Heart right ventricle (tissue), 16 donors: ENCODE data around the gene BPIFB3. TPM values are rescaled to one million over a fixed set of nuclear protein-coding genes. Genes with fewer than 3 reads are reported as not detected.

ENCODE experiments used
- ATAC-seq, 8 donors: fragments of 200-7000 bp; cut with Tn5 transposase; one replicate each; pipeline ENCODE4 v1.9.1; 2020; ENCODE audit warnings: mild to moderate bottlenecking in 8 of 8, moderate library complexity in 8 of 8, moderate number of reproducible peaks in 1 of 8
- DNase-seq, 2 donors: peaks; one replicate each; pipeline ENCODE4 v3.0.0-alpha.2; 2020
- H3K27ac ChIP-seq, 10 donors: fragments of 200-600 bp; sonication (generic) in 2 of 10; one replicate each; pipeline versions ENCODE4 v1.5.0 to v1.8.0; 2020 to 2022; ENCODE audit warnings: mild to moderate bottlenecking in 3 of 10
- H3K27me3 ChIP-seq, 7 donors: fragments of 200-600 bp; one replicate each; pipeline ENCODE4 v1.8.0; 2021 to 2022; ENCODE audit warnings: mild to moderate bottlenecking in 2 of 7
- H3K36me3 ChIP-seq, 9 donors: fragments of 200-600 bp; sonication (generic) in 1 of 9; one replicate each; pipeline versions ENCODE4 v1.5.0 to v1.8.0; 2020 to 2022; ENCODE audit warnings: mild to moderate bottlenecking in 2 of 9
- H3K4me1 ChIP-seq, 9 donors: fragments of 200-600 bp; sonication (generic) in 1 of 9; one replicate each; pipeline versions ENCODE4 v1.5.0 to v1.8.0; 2020 to 2022; ENCODE audit warnings: mild to moderate bottlenecking in 4 of 9
- H3K4me3 ChIP-seq, 10 donors: fragments of 200-600 bp; sonication (generic) in 2 of 10; one replicate each; pipeline versions ENCODE4 v1.5.0 to v1.8.0; 2020 to 2022; ENCODE audit warnings: mild to moderate bottlenecking in 7 of 10, moderate library complexity in 2 of 10
- H3K9me3 ChIP-seq, 11 donors: fragments of 200-600 bp in 10 of 11; sonication (generic) in 2 of 11; one replicate each; pipeline versions ENCODE4 v1.5.0 to v1.8.0; 2013 to 2022; ENCODE audit warnings: mild to moderate bottlenecking in 2 of 11, control low read depth in 1 of 11, moderate library complexity in 1 of 11
- WGBS, 2 donors: extraction: QIAGEN DNeasy Blood & Tissue Kit; methylation state at CpG; one replicate each; pipeline ENCODE4 v1.1.7; 2013; ENCODE audit warnings: inconsistent platforms in 1 of 2; 5-methylcytosine and 5-hydroxymethylcytosine counted together
- intact Hi-C, 10 donors: fragments of 100-400 bp; cut with DNase I; formaldehyde crosslinking; loops; one replicate each; pipeline versions ENCODE4 v1.11.1 to v1.14.2; 2022
- polyA plus RNA-seq, 2 donors: library from polyadenylated mRNA; stranded (reverse); fragments of 200-250 nt; gene quantifications; one replicate each; pipeline ENCODE4 v1.2.3, GENCODE V29; 2013
- total RNA-seq, 10 donors: library from RNA; stranded (reverse); fragmentation: NEBNext Ultra II Directional in 3 of 10; extraction: Animal tissue kit (Norgen Biotek cat#: 25700) in 3 of 10; gene quantifications; one replicate each; pipeline versions ENCODE4 v1.2.1 to v1.2.4, GENCODE V29; 2021 to 2023
- TF ChIP-seq, protein P1 (sequence below), 9 donors: fragments of 200-600 bp; sonication (generic) in 2 of 9; IDR thresholded peaks; one replicate each; pipeline versions ENCODE4 v1.5.0 to v1.8.0; 2021 to 2022; ENCODE audit warnings: antibody characterized with exemption in 9 of 9, mild to moderate bottlenecking in 5 of 9, moderate library complexity in 1 of 9
- donor health status: Arrhythmogenic right ventricular cardiomyopathy.
- donor health status: ischemic (EF 13 %, LVEDD 7.1; RV severe dilation, severe dysfunction).
- donor health status: healthy with polysubstance abuse.
- donor health status: DM: no; HTN: yes; CAD: no.
- donor health status: DM: no; HTN: no; CAD: no.
- donor health status: ischemic (EF 25% LVEDD 6.9; RV normal size, moderate dysfunction).
- donor health status: ischemic (EF 25% LVEDD 5.7; RV mildly dilated, moderate dysfunction).
- donor health status: healthy.
- donor health status: DM: yes; HTN: yes; CAD: no.
- donor health status: Ischemic cardiomyopathy.
- donor health status: ischemic (EF 35%, LVEDD 5.7; RV mildly dilated, moderate dysfunction).
- donor health status: nonischemic (EF 11% LVEDD 7.7; RV severe dilation, severe dysfunction).
- donor health status: DM: yes; HTN: yes; CAD: no.
- donor health status: PGD.
- donor health status: ischemic (EF 29% LVEDD 5.4; RV normal size, mild dysfunction).
- donor health status: nonischemic (EF 23%, LVEDD 6.1; RV moderate dilation, normal function).

The BPIFB3 gene
- total and polyA plus RNA-seq, 12 donors = not detected

DNA sequence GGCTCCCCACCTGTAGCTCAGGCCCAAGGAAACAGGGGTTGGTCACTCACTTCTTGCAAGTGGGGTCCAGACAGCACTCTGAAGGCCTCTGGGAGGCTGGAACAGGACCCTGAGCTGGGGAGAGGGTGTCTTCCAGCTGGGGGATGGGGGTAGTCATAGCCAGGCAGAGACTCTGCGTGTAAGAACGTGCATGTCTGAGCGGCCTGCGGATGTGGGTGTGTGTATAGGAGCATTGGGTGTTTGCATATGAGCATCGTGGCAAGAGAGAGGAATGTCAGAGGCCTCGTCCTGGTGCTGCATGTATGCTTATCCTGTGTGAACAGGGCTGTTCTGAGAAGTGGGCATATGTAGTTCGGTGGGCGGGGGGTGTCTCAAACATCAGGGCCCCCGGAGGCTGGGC, 12.1 kb downstream of the BPIFB3 start:
- H3K27me3 ChIP-seq = peaks cover 0 to 6% (median 0%) of the 10 kb centered on the region in 7 donors
- H3K27ac ChIP-seq = no peak overlapping the region
- no peaks in the 10 kb centered on the region for H3K36me3 ChIP-seq
- H3K9me3 ChIP-seq = no peaks in the 10 kb centered on the region
- no peak overlapping the region for H3K4me3 ChIP-seq
- DNase-seq (no peak), ATAC-seq (no peak)
- no peaks in the 10 kb centered on the region for H3K4me1 ChIP-seq
- intact Hi-C loops = no loop called here
- WGBS, 2 donors = 82 to 83% methylated on average over 9 of the region's 9 CpGs
- TF ChIP-seq, protein P1, sequence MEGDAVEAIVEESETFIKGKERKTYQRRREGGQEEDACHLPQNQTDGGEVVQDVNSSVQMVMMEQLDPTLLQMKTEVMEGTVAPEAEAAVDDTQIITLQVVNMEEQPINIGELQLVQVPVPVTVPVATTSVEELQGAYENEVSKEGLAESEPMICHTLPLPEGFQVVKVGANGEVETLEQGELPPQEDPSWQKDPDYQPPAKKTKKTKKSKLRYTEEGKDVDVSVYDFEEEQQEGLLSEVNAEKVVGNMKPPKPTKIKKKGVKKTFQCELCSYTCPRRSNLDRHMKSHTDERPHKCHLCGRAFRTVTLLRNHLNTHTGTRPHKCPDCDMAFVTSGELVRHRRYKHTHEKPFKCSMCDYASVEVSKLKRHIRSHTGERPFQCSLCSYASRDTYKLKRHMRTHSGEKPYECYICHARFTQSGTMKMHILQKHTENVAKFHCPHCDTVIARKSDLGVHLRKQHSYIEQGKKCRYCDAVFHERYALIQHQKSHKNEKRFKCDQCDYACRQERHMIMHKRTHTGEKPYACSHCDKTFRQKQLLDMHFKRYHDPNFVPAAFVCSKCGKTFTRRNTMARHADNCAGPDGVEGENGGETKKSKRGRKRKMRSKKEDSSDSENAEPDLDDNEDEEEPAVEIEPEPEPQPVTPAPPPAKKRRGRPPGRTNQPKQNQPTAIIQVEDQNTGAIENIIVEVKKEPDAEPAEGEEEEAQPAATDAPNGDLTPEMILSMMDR (IDR thresholded peaks at IDR 0.05) = no peak

DNA sequence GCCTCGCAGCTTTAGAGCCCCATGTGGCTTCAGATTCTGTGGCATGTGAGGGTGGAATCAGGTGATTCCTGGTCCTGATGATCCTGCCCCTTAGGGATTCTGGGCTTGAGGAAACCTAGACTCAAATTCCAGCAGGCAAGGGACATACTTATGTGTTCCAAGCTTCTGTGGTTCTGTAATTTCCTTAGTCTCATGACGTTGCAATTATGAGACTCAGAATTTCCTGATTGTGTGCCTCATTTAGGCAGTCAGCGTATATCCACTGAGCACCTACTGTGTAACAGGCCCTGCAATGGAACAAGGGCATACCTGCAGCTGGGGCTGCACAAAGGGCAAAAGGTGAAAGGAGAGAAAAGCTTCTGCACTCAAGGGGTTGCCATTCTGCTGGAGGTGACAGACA, 14.1 kb downstream of the BPIFB3 start:
- intact Hi-C loops = no loop called here
- no peaks in the 10 kb centered on the region for H3K4me1 ChIP-seq
- H3K36me3 ChIP-seq = no peaks in the 10 kb centered on the region
- H3K27me3 ChIP-seq = peaks cover 0 to 6% (median 6%) of the 10 kb centered on the region in 7 donors
- H3K4me3 ChIP-seq = no peak overlapping the region
- no peak overlapping the region for H3K27ac ChIP-seq
- WGBS, 2 donors = 71 to 72% methylated on average over 3 of the region's 3 CpGs
- H3K9me3 ChIP-seq = peaks cover 0 to 6% (median 0%) of the 10 kb centered on the region in 11 donors
- DNase-seq = no peak
- TF ChIP-seq, protein P1 (IDR thresholded peaks at IDR 0.05) = no peak
- no peak for ATAC-seq

DNA sequence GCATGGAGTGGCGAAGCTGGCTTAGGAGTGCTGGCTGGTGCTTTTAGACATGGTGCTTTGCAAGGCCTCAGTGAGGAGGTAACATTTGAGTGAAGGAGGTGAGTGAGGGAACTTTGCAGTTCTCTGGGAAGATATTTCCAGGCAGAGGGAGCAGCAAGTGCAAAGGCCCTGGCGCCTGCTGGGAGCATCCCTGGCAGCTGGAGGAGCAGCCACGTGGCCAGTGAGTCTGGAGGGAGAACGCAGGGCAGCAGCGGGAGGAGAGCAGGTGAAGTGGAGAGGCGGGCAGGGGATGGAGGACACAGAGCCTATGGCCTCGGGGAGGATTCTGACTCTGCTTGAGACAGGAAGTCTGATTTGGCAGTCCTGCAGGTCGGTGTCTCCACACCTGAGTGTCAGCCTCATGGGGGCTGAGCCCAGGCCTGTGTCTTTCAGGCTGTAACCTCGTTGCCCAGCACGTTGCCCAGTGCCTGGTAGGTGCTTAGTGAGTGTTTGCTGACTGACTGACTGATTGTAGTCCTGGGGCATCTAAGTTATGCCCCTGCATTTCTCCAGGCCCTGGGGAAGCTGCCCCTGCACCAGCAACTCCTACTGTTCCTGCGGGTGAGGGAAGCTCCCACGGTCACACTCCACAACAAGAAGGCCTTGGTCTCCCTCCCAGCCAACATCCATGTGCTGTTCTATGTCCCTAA, 14.7 kb downstream of the BPIFB3 start:
- H3K36me3 ChIP-seq = no peaks in the 10 kb centered on the region
- intact Hi-C loops = no loop called here
- ATAC-seq (no peak), DNase-seq (no peak)
- peaks cover 0 to 6% (median 0%) of the 10 kb centered on the region in 11 donors for H3K9me3 ChIP-seq
- no peak overlapping the region for H3K27ac ChIP-seq
- H3K4me1 ChIP-seq = no peaks in the 10 kb centered on the region
- H3K27me3 ChIP-seq = peaks cover 0 to 6% (median 6%) of the 10 kb centered on the region in 7 donors
- TF ChIP-seq, protein P1 (IDR thresholded peaks at IDR 0.05) = no peak
- H3K4me3 ChIP-seq = no peak overlapping the region
- WGBS, 2 donors = 75 to 81% methylated on average over 12 of the region's 12 CpGs

DNA sequence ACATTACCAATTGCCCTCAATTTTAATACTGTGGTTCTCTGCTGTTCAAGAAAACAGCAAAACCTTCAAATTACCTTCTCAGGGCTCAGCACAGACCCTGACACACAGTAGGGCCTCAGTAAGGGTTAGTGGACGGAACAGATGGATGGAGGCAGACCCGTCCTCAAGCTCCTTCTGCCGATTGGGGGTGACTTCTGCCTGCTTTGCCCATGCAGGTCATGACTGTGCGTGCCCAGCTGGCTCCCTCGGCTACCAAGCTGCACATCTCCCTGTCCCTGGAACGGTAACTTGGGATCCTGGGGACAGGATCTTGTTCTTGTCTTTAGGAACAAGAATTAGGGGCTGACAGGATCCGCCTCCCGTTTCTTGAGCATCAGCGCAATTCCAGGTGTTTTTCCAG, 16.0 kb downstream of the BPIFB3 start:
- H3K9me3 ChIP-seq = peaks cover 0 to 6% (median 0%) of the 10 kb centered on the region in 11 donors
- no peak for ATAC-seq
- no peaks in the 10 kb centered on the region for H3K4me1 ChIP-seq
- DNase-seq = no peak
- WGBS, 2 donors = 79 to 87% methylated on average over 9 of the region's 9 CpGs
- peaks cover 0 to 6% (median 6%) of the 10 kb centered on the region in 7 donors for H3K27me3 ChIP-seq
- H3K4me3 ChIP-seq = no peak overlapping the region
- no peak overlapping the region for H3K27ac ChIP-seq
- H3K36me3 ChIP-seq = no peaks in the 10 kb centered on the region
- intact Hi-C loops = no loop called here
- TF ChIP-seq, protein P1 (IDR thresholded peaks at IDR 0.05) = no peak
